CD4-positive, alpha-beta T cell treated with Interleukin-4 for 1 hour (primary cell): ENCODE results near the gene CEP85.

Experiments used
- DNase-seq, 2 donors: peaks; one replicate each; pipeline ENCODE4 v3.0.0-alpha.2; 2020 to 2022

CEP85 gene

DNA sequence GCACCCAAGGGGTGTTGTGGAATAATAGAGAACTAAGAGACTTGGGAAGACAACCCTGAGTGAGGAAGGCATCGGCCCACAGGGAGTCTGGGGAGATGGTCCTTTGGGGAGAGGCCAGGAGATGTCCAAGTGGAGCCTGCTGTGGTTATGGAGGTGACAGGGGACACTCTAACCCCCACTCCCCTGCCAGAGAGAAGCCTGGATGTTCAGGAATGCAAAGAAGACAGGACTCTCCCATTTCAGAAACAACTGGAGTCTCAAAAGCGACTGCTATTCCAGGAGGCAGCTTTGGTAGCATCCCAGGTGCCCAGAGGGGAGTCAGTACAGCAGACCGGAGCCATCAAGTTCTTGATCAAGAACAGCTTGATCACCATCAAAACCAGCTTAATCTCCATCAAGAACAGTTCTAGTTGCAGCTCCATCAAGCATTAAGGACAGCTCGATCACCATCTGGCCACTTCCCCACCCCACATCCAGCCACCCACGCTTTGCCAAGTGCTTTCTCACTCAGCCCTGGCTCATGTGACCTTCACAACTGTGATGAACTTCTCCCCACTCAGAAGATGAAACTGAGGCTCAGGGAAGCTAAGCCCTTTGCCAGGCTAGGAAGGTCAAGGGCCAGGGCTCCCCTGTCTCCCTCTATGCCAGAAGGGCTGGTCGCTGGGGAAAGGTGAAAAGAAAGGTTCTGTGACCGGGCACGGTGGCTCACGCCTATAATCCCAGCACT lies 84.5 kb downstream of the CEP85 start:
- peak; percentile 22 to 47 for DNase-seq

DNA sequence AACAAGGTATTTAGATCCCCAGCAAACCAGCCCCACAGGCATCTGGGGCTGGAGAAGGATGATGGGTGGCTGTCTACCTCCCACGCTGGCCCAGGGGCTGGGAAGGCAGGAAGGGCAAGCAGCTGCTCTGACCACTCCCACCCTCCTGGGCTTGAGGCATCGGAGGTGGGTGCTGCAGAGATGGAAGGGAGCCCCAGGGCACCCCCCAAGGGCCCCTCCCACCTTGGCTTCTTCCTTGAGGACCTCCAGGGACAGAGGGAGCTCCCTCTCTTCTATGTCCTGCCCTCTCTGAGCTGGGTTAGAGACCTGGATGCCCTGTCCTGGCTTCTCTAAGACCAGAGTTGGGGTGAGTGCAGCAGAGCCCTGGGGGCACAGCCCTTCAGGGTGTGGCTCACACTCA lies 86.9 kb downstream of the CEP85 start:
- DNase-seq, result no peak

DNA sequence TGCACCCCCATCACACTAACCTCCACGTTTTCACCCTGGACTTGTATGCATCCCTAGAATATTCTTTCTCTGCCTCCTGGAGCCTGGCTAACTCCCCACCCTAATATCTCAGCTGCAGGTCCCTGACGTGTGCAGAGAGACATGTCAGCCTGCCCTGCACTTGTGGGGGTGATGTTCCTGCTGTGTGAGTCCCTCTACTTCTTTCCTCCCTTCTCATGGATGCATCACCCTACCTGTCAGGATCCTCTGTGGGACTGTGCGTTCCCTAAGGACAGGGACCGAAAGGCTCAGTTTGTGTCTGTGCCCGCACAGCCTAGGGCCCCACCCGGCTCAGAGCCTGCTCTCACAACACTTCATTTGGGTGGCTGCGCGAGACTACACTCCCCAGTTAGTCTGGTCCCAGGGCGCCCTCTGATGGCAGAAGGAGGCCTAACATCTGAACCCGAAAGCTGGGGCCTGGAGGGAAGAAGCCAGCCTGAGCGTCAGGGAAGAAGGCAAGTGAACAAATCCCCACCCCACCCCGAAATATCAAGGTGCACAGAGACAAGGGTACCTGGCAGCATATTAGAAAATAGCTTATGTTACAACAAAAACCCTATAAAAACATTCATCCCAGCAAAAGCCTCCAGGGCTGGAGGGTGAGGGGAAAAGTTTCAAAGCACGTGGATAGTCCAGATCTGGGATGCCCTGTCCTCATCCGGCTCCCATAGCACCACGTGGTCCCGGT lies 87.5 kb downstream of the CEP85 start:
- DNase-seq, result peak; percentile 92 to 94

DNA sequence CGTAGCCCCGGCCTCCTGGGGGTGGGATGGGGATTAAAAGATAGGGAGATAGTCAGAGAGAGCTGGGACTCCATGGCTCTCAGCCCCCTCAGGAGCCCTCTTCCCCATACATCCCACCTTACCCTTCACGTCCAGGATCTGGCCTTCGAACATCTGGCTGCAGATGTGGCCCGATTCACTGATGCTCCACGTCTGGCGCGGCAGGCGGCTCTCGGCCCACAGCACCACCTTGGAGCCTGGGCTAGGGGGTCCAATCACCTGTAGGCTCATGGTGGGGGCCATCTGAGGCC lies 88.0 kb downstream of the CEP85 start:
- DNase-seq, result no peak

DNA sequence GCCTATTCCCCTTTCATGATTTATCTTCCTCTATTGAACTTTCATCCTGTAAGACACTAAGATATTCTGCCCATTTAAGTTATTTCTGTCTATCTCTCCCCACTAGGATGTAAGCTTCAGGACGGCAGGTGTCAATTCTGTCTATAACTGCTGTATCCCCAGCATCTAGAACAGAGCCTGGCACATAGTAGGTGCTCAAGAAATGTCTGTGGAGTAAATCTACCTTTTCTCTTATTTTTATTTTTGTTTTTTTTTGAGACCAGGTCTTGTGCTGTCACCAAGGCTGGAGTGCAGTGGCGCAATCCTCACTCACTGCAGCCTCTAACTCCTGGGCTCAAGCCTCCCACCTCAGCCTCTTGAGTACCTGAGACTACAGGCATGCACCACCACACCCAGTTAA lies 89.4 kb downstream of the CEP85 start:
- DNase-seq, result no peak

DNA sequence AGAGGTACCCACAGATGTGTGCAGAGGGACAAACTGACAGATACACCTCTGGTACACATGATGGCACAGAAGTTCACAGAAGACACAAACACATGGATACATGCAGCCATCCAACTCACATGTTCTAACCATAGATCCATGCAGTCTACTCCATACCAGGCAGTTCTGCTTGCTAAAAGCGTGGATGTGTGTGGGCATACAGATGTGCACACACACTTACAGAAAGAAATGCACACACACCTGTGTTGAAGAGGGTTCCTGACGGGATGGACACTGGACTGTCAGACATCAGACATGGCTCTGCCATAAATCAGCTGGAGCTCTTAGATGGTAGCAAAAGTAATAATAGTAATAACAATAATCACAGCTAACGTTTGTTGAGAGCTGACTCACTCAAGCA lies 90.5 kb downstream of the CEP85 start:
- DNase-seq, result no peak

DNA sequence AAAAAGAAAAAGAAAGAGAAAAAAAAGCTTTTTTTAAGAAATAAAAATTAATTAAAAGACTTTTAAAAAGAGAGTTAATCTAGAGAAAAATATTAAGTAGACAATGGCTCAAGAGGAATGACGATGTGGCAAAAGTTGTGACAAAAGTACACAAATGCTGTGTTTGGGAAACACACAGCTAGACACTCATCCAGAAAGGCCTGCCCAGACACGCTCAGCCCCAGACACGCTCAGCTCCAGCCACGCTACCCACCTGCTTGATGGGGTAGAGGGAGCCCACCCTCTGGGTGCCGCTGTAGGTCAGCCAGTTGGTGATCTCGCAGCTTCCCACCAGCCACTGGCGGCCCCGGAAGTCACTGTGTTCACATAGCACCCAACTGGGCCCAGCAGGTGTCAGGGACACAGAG lies 94.0 kb downstream of the CEP85 start:
- DNase-seq, result no peak
